GM12872 (cell line): ENCODE measurements around the gene PTPRG.

Experiments used
- CTCF ChIP-seq: IDR thresholded peaks from 3 replicates; pipeline ENCODE4 v1.5.1; 2011; ENCODE audit warnings: low read depth, mild to moderate bottlenecking, low read length, moderate library complexity; ENCODE audit not compliant: insufficient read depth

PTPRG gene

GRCh38 chr3:62238431-62238830 lies 677.1 kb downstream of the PTPRG start:
- no peak for TF ChIP-seq CTCF

- TF ChIP-seq CTCF: no peak
These were observed 679.9 kb downstream of the PTPRG start for GRCh38 chr3:62241279-62241678.

GRCh38 chr3:62242831-62243509 lies 681.6 kb downstream of the PTPRG start:
- TF ChIP-seq CTCF: no peak

GRCh38 chr3:62246094-62246493 lies 684.7 kb downstream of the PTPRG start:
- no peak for TF ChIP-seq CTCF

- TF ChIP-seq CTCF: no peak
These were observed 685.6 kb downstream of the PTPRG start for GRCh38 chr3:62246985-62247384.

- TF ChIP-seq CTCF: no peak
These were observed 687.5 kb downstream of the PTPRG start for GRCh38 chr3:62248734-62249483.

GRCh38 chr3:62249484-62249776 lies 688.1 kb downstream of the PTPRG start:
- no peak for TF ChIP-seq CTCF
